ENCODE data around the gene GCLC.

The GCLC gene

DNA sequence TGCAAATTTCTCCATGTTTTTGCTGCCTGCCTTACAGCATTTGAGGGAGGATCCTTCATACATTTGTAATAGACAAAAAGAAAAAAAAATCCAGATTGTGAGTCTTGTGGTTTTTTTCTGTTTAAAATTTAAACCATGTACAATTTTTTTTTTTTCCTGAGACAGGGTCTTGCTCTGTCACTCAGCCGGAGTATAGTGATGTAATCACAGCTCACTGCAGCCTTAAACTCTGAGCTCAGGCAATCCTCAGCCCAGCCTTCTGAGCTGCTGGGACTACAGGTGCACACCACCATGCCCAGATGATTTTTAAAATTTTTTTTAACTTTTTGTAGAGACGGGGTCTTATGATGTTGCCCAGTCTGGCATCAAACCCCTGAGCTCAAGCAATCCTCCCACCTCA is 97.0 kb downstream of the GCLC start:
- no peak overlapping the region for H3K4me3 ChIP-seq (ENCODE audit: control insufficient read depth, low read depth, low read length)
- DNase-seq (ENCODE audit: low read depth): no peak
- TF ChIP-seq, protein P1, sequence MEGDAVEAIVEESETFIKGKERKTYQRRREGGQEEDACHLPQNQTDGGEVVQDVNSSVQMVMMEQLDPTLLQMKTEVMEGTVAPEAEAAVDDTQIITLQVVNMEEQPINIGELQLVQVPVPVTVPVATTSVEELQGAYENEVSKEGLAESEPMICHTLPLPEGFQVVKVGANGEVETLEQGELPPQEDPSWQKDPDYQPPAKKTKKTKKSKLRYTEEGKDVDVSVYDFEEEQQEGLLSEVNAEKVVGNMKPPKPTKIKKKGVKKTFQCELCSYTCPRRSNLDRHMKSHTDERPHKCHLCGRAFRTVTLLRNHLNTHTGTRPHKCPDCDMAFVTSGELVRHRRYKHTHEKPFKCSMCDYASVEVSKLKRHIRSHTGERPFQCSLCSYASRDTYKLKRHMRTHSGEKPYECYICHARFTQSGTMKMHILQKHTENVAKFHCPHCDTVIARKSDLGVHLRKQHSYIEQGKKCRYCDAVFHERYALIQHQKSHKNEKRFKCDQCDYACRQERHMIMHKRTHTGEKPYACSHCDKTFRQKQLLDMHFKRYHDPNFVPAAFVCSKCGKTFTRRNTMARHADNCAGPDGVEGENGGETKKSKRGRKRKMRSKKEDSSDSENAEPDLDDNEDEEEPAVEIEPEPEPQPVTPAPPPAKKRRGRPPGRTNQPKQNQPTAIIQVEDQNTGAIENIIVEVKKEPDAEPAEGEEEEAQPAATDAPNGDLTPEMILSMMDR (IDR thresholded peaks at IDR 0.05; ENCODE audit: control insufficient read depth, insufficient read depth, low read depth, low read length, missing control alignments): no peak

Data from AG09309 (cell line).